Immature natural killer cell (primary cell): ENCODE results near the gene LAMC1. TPM values are rescaled to one million over a fixed set of nuclear protein-coding genes. Genes with fewer than 3 reads are reported as not detected.

Source experiments
- DNase-seq, 3 donors: peaks; one replicate each; pipeline ENCODE4 v3.0.0; 2022; ENCODE audit warnings: mixed read lengths in 1 of 3
- H3K27ac Mint-ChIP-seq, 6 donors: one replicate each; pipeline ENCODE4 v1.8.0; 2020; ENCODE audit warnings: mixed read lengths in 6 of 6, mild to moderate bottlenecking in 5 of 6, inconsistent platforms in 4 of 6, moderate library complexity in 3 of 6
- H3K27me3 Mint-ChIP-seq, 3 donors: one replicate each; pipeline ENCODE4 v1.8.0; 2020 to 2021; ENCODE audit warnings: low read depth in 3 of 3, mild to moderate bottlenecking in 3 of 3, mixed read lengths in 3 of 3, moderate library complexity in 3 of 3, inconsistent platforms in 1 of 3
- H3K36me3 Mint-ChIP-seq, 3 donors: one replicate each; pipeline ENCODE4 v1.8.0; 2020; ENCODE audit warnings: mixed read lengths in 3 of 3, inconsistent platforms in 2 of 3, mild to moderate bottlenecking in 2 of 3
- H3K4me1 Mint-ChIP-seq, 2 donors: one replicate each; pipeline ENCODE4 v1.8.0; 2020; ENCODE audit warnings: inconsistent platforms in 2 of 2, mild to moderate bottlenecking in 2 of 2, mixed read lengths in 2 of 2, moderate library complexity in 1 of 2
- H3K4me3 Mint-ChIP-seq, 5 donors: one replicate each; pipeline ENCODE4 v1.8.0; 2020; ENCODE audit warnings: mild to moderate bottlenecking in 5 of 5, mixed read lengths in 5 of 5, inconsistent platforms in 3 of 5, moderate library complexity in 3 of 5
- H3K9me3 Mint-ChIP-seq, 6 donors: one replicate each; pipeline ENCODE4 v1.8.0; 2020; ENCODE audit warnings: mild to moderate bottlenecking in 6 of 6, mixed read lengths in 6 of 6, inconsistent platforms in 4 of 6, moderate library complexity in 3 of 6
- polyA plus RNA-seq, 3 donors: library from polyadenylated mRNA; unstranded; fragments of 300-500 nt; fragmentation: Illumina TruSeq; gene quantifications; one replicate each; pipeline ENCODE4 v1.2.3, GENCODE V29; 2021

The LAMC1 gene
- polyA plus RNA-seq, 3 donors from 2014 or later: 0.19 TPM; not detected in 2

DNA sequence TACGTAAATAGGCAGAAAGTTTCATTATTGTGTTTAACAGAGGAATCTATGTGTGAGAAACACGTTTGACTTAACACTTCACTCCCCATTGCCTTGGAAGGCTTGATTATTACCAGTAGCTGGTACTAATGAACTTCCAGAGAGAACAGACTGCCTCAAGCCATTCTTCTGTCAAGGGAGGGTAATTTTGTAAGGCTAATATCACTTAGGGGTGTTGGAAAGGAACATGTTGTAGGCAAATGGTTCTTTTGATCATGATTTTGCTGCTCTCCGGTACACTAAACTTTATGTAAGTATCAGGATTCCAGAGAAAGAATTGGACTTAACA lies 1.8 kb downstream of the LAMC1 start:
- H3K4me3 Mint-ChIP-seq: peak overlapping the region in 3 of 5 donors; percentile 80 to 87 (median 80)
- peaks cover 13 to 20% of the 10 kb centered on the region in 2 donors for H3K4me1 Mint-ChIP-seq
- H3K36me3 Mint-ChIP-seq: no peaks in the 10 kb centered on the region
- no peak overlapping the region for H3K27ac Mint-ChIP-seq
- peaks cover 13 to 33% (median 19%) of the 10 kb centered on the region in 3 donors for H3K27me3 Mint-ChIP-seq
- peaks cover 0 to 9% (median 0%) of the 10 kb centered on the region in 6 donors for H3K9me3 Mint-ChIP-seq
- no peak for DNase-seq

- no peak overlapping the region for H3K4me3 Mint-ChIP-seq
- no peak overlapping the region for H3K27ac Mint-ChIP-seq
- no peak for DNase-seq
- H3K27me3 Mint-ChIP-seq: peaks cover 13 to 33% (median 19%) of the 10 kb centered on the region in 3 donors
- peaks cover 0 to 9% (median 0%) of the 10 kb centered on the region in 6 donors for H3K9me3 Mint-ChIP-seq
- H3K36me3 Mint-ChIP-seq: no peaks in the 10 kb centered on the region
- H3K4me1 Mint-ChIP-seq: peaks cover 13 to 20% of the 10 kb centered on the region in 2 donors
Observed at GRCh38 chr1:183025782-183026774, 2.9 kb downstream of the LAMC1 start.

GRCh38 chr1:183027031-183027430 lies 3.8 kb downstream of the LAMC1 start:
- no peak for DNase-seq
- H3K9me3 Mint-ChIP-seq: peaks cover 0 to 4% (median 0%) of the 10 kb centered on the region in 6 donors
- no peak overlapping the region for H3K4me3 Mint-ChIP-seq
- H3K27me3 Mint-ChIP-seq: peaks cover 10 to 27% (median 19%) of the 10 kb centered on the region in 3 donors
- no peaks in the 10 kb centered on the region for H3K36me3 Mint-ChIP-seq
- no peak overlapping the region for H3K27ac Mint-ChIP-seq
- peaks cover 13 to 15% of the 10 kb centered on the region in 2 donors for H3K4me1 Mint-ChIP-seq

- no peak overlapping the region for H3K27ac Mint-ChIP-seq
- H3K36me3 Mint-ChIP-seq: no peaks in the 10 kb centered on the region
- peaks cover 10% of the 10 kb centered on the region in 2 donors for H3K4me1 Mint-ChIP-seq
- no peak overlapping the region for H3K4me3 Mint-ChIP-seq
- H3K27me3 Mint-ChIP-seq: peaks cover 4 to 22% (median 15%) of the 10 kb centered on the region in 3 donors
- H3K9me3 Mint-ChIP-seq: peaks cover 0 to 2% (median 0%) of the 10 kb centered on the region in 6 donors
- DNase-seq: no peak
Observed at GRCh38 chr1:183027791-183028190, 4.6 kb downstream of the LAMC1 start.

DNA sequence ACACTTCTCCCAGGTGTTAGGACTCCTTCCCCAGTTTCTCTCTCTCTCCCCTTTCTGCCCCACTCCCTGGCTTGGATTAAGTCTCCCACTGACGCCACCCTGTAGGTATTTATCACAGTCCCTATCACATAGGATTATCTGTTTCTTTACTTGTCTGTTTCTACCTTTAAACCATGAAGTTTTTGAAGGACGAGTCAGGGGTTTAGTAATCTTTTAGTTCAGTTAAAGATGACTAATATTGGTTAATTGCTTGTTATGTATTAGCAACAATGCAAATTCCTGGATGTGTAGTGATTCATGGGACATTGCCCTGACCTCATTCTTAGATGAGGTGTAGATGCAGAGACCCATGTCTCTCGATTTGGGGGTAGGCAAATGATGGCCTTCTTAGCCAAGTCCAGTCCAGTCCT lies 6.4 kb downstream of the LAMC1 start:
- H3K27ac Mint-ChIP-seq: no peak overlapping the region
- H3K4me3 Mint-ChIP-seq: no peak overlapping the region
- H3K9me3 Mint-ChIP-seq: no peaks in the 10 kb centered on the region
- DNase-seq: no peak
- H3K27me3 Mint-ChIP-seq: peaks cover 4 to 17% (median 8%) of the 10 kb centered on the region in 3 donors
- no peaks in the 10 kb centered on the region for H3K36me3 Mint-ChIP-seq
- H3K4me1 Mint-ChIP-seq: peaks cover 2% of the 10 kb centered on the region in 2 donors

DNA sequence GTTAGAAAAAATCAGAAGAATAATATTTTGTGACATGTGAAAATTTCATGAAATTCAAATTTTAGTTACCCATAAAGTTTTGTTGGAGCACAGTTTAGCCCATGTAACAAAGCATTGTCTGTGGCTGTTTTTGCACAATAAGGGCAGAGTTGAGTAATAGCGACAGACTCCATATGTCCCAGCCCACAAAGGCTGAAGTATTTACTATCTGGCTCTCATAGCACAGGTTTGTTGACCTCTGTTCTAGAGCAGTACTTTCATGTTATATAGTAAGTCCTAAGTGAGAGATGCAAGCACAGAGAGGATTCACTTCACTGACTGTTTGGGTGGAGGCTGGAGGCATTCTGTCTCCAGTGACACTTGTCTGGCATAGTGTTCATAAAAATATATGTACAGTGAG lies 6.8 kb downstream of the LAMC1 start:
- H3K36me3 Mint-ChIP-seq: no peaks in the 10 kb centered on the region
- DNase-seq: no peak
- no peaks in the 10 kb centered on the region for H3K9me3 Mint-ChIP-seq
- H3K27ac Mint-ChIP-seq: no peak overlapping the region
- H3K4me1 Mint-ChIP-seq: no peaks in the 10 kb centered on the region
- peaks cover 4 to 13% (median 5%) of the 10 kb centered on the region in 3 donors for H3K27me3 Mint-ChIP-seq
- H3K4me3 Mint-ChIP-seq: no peak overlapping the region

DNA sequence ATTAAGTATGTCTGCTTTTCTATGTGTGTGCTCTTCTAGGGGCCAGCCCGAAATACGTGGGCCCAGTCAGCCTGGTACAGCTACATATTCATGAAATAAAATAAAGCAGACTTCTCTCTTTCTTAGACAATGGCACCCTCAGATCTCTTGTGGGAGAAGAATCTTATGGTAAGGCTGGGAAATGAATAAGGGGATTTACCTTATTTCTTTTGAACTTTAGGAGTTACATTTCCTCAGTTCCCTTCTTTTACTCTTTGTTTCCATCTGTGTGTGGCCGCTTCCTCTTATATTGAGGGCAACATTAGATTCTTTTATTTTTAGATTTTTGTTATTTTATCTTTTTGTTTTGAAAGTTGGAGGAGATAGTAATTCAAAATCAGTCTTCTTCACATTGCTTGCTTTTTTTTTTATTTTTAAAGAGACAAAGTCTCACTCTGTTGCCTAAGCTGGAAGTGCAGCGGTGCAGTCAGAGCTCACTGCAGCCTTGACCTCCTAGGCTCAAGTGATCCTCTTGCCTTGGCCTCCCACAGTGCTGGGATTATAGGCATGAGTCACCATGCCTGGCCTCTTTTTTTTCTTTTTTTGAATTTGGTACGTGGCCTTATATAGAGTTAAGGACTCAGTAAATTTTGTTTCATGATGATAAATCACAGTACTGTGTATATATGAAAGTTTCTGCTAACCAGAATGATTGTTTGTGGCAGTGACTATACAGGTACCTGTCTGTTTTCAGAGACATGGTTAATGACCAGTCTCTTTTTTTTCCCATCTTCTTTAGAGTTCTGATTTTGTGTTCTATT lies 9.1 kb downstream of the LAMC1 start:
- H3K9me3 Mint-ChIP-seq: peaks cover 0 to 4% (median 0%) of the 10 kb centered on the region in 6 donors
- no peak overlapping the region for H3K4me3 Mint-ChIP-seq
- H3K36me3 Mint-ChIP-seq: no peaks in the 10 kb centered on the region
- H3K4me1 Mint-ChIP-seq: no peaks in the 10 kb centered on the region
- peaks cover 5 to 13% (median 5%) of the 10 kb centered on the region in 3 donors for H3K27me3 Mint-ChIP-seq
- no peak overlapping the region for H3K27ac Mint-ChIP-seq
- DNase-seq: no peak

DNA sequence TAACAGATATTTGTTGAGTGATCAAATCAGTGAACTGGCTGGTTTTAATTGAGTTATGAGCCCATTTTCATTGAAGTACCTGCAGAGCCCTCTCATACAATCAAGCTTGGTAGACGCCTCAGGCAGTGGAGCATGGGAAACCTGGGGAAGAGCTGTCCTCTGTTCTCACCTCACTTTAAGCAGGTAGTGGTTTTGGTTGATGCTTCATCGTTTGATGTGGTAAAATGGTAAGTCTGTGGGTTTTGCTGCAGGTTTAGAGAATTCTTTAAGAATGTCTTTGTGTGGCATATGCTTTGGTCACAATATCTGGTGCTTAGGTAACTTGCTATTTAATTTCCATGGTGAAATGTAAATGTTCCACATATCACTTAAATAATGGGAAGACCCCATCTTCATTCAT lies 10.0 kb downstream of the LAMC1 start:
- H3K4me3 Mint-ChIP-seq: no peak overlapping the region
- no peaks in the 10 kb centered on the region for H3K4me1 Mint-ChIP-seq
- peaks cover 5 to 13% (median 6%) of the 10 kb centered on the region in 3 donors for H3K27me3 Mint-ChIP-seq
- DNase-seq: peak; percentile 9 to 22 (median 13)
- peaks cover 0 to 4% (median 0%) of the 10 kb centered on the region in 6 donors for H3K9me3 Mint-ChIP-seq
- H3K27ac Mint-ChIP-seq: peak overlapping the region in 1 of 6 donors; percentile 24
- H3K36me3 Mint-ChIP-seq: no peaks in the 10 kb centered on the region

DNA sequence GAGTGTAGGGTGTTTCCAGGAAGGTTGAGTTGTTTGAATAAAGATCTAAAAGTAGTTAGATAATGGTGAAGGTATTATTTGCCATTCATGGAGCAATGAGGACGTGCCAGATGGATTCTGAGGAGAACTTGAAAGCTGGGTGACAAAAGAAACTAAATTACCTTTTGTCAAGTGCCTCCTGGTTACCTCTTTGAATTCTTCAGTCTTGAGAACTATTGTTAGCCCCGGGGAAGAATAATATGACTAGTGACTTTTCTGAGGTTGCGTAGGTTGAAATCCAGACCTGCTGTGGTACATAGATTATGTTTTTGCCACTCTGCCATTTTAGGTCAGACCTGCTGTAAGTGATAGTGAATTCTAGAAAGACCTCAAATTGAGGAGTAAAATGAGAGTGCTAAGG lies 11.5 kb downstream of the LAMC1 start:
- H3K4me3 Mint-ChIP-seq: no peak overlapping the region
- peaks cover 0 to 4% (median 0%) of the 10 kb centered on the region in 6 donors for H3K9me3 Mint-ChIP-seq
- H3K27ac Mint-ChIP-seq: no peak overlapping the region
- H3K36me3 Mint-ChIP-seq: no peaks in the 10 kb centered on the region
- no peaks in the 10 kb centered on the region for H3K4me1 Mint-ChIP-seq
- DNase-seq: no peak
- peaks cover 9 to 14% (median 9%) of the 10 kb centered on the region in 3 donors for H3K27me3 Mint-ChIP-seq

- peaks cover 9 to 23% (median 12%) of the 10 kb centered on the region in 3 donors for H3K27me3 Mint-ChIP-seq
- no peaks in the 10 kb centered on the region for H3K4me1 Mint-ChIP-seq
- H3K4me3 Mint-ChIP-seq: no peak overlapping the region
- H3K9me3 Mint-ChIP-seq: peaks cover 0 to 9% (median 0%) of the 10 kb centered on the region in 6 donors
- no peak overlapping the region for H3K27ac Mint-ChIP-seq
- DNase-seq: no peak
- H3K36me3 Mint-ChIP-seq: no peaks in the 10 kb centered on the region
Observed at GRCh38 chr1:183038333-183038866, 15.2 kb downstream of the LAMC1 start.

- H3K36me3 Mint-ChIP-seq: no peaks in the 10 kb centered on the region
- peaks cover 9 to 23% (median 12%) of the 10 kb centered on the region in 3 donors for H3K27me3 Mint-ChIP-seq
Observed at GRCh38 chr1:183038913-183039312, 15.7 kb downstream of the LAMC1 start.

DNA sequence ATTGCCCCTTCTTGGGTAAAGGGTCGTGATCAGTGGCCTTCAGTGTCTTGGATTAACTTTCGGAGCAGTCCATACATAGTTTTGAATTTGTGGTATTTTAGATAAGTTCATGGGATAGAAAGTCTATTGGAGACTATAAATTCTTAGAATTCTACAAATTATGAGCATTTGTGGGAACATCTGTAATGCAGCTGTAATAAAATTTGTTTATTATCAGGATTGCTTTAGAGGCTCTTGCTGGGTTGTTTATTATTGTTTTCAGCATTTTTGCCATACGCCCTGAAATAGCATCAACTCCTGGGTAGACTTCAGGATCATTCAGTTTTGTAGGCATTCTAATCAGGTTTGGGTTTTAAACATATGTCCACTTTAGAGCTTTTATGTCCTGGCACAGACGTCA lies 16.1 kb downstream of the LAMC1 start:
- peaks cover 9 to 23% (median 12%) of the 10 kb centered on the region in 3 donors for H3K27me3 Mint-ChIP-seq
- no peaks in the 10 kb centered on the region for H3K4me1 Mint-ChIP-seq
- no peak overlapping the region for H3K4me3 Mint-ChIP-seq
- no peak for DNase-seq
- H3K27ac Mint-ChIP-seq: no peak overlapping the region
- peaks cover 0 to 9% (median 0%) of the 10 kb centered on the region in 6 donors for H3K9me3 Mint-ChIP-seq
- H3K36me3 Mint-ChIP-seq: no peaks in the 10 kb centered on the region

More at GRCh38 chr1:183038913-183039312, 15.7 kb downstream of the LAMC1 start:
- H3K4me3 Mint-ChIP-seq: no peak overlapping the region
- H3K9me3 Mint-ChIP-seq: peaks cover 0 to 9% (median 0%) of the 10 kb centered on the region in 6 donors
- H3K4me1 Mint-ChIP-seq: no peaks in the 10 kb centered on the region
- no peak for DNase-seq
- H3K27ac Mint-ChIP-seq: no peak overlapping the region

GRCh38 chr1:183039985-183040447 lies 16.8 kb downstream of the LAMC1 start:
- Mint-ChIP-seq H3K36me3 (no peaks in the 10 kb centered on the region), H3K27ac (no peak overlapping the region), H3K4me1 (no peaks in the 10 kb centered on the region), H3K4me3 (no peak overlapping the region), H3K9me3 (peaks cover 0 to 9% (median 0%) of the 10 kb centered on the region in 6 donors), H3K27me3 (peaks cover 9 to 23% (median 12%) of the 10 kb centered on the region in 3 donors)
- no peak for DNase-seq
